ENCODE results near the gene NTNG1. TPM values are rescaled to one million over a fixed set of nuclear protein-coding genes. Genes with fewer than 3 reads are reported as not detected.

Gene NTNG1
- total RNA-seq, 1 experiment from 2014 or later, result 2.3 TPM

DNA sequence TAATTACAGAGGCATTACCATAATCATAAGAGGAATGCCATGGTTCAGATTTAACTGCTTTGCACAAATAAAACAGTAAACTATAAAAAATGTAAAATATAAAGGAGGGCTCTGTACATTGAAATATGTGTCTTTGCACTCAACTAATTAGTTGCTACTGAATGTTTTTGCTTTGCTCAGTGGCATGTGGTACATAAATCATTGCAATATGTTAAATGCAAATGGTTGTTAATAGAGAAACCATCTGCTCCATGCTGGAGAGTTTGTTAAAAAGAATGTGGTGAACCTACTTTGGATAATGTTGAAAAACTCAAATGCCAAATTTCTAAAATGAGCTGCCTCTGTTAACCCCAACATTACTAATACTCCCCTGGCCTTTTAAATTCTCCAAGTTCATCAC, 201.5 kb downstream of the NTNG1 start:
- no peak for DNase-seq (ENCODE audit: low spot score)
- H3K36me3 Mint-ChIP-seq, result no peaks in the 10 kb centered on the region
- TF ChIP-seq CREB1 (CRISPR knock-in tag; IDR thresholded peaks at IDR 0.05) (no peak), TEAD4 (CRISPR knock-in tag; IDR thresholded peaks at IDR 0.05) (no peak), ZNF121 (CRISPR knock-in tag; IDR thresholded peaks at IDR 0.05) (no peak), ZNF138 (CRISPR knock-in tag; conservative IDR thresholded peaks at IDR 0.05) (no peak), ATF1 (CRISPR knock-in tag; IDR thresholded peaks at IDR 0.05) (no peak), NFATC4 (CRISPR knock-in tag; IDR thresholded peaks at IDR 0.05) (no peak), SOX15 (CRISPR knock-in tag; IDR thresholded peaks at IDR 0.05) (no peak), ZNF396 (CRISPR knock-in tag; IDR thresholded peaks at IDR 0.05; ENCODE audit: borderline replicate concordance) (no peak), ZNF263 (CRISPR knock-in tag; IDR thresholded peaks at IDR 0.05; ENCODE audit: low read depth) (no peak), EMX1 (CRISPR knock-in tag; IDR thresholded peaks at IDR 0.05) (no peak), TCF7 (CRISPR knock-in tag; IDR thresholded peaks at IDR 0.05; ENCODE audit: low read depth) (no peak), CREM (CRISPR knock-in tag; IDR thresholded peaks at IDR 0.05) (no peak), NFYB (CRISPR knock-in tag; conservative IDR thresholded peaks at IDR 0.05; ENCODE audit: low read depth) (no peak)
- TF ChIP-seq, protein P1, sequence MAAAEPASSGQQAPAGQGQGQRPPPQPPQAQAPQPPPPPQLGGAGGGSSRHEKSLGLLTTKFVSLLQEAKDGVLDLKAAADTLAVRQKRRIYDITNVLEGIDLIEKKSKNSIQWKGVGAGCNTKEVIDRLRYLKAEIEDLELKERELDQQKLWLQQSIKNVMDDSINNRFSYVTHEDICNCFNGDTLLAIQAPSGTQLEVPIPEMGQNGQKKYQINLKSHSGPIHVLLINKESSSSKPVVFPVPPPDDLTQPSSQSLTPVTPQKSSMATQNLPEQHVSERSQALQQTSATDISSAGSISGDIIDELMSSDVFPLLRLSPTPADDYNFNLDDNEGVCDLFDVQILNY (CRISPR knock-in tag; IDR thresholded peaks at IDR 0.05), result no peak
- TF ChIP-seq, protein P2, sequence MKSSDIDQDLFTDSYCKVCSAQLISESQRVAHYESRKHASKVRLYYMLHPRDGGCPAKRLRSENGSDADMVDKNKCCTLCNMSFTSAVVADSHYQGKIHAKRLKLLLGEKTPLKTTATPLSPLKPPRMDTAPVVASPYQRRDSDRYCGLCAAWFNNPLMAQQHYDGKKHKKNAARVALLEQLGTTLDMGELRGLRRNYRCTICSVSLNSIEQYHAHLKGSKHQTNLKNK (CRISPR knock-in tag; IDR thresholded peaks at IDR 0.05), result no peak
- TF ChIP-seq, protein P3, sequence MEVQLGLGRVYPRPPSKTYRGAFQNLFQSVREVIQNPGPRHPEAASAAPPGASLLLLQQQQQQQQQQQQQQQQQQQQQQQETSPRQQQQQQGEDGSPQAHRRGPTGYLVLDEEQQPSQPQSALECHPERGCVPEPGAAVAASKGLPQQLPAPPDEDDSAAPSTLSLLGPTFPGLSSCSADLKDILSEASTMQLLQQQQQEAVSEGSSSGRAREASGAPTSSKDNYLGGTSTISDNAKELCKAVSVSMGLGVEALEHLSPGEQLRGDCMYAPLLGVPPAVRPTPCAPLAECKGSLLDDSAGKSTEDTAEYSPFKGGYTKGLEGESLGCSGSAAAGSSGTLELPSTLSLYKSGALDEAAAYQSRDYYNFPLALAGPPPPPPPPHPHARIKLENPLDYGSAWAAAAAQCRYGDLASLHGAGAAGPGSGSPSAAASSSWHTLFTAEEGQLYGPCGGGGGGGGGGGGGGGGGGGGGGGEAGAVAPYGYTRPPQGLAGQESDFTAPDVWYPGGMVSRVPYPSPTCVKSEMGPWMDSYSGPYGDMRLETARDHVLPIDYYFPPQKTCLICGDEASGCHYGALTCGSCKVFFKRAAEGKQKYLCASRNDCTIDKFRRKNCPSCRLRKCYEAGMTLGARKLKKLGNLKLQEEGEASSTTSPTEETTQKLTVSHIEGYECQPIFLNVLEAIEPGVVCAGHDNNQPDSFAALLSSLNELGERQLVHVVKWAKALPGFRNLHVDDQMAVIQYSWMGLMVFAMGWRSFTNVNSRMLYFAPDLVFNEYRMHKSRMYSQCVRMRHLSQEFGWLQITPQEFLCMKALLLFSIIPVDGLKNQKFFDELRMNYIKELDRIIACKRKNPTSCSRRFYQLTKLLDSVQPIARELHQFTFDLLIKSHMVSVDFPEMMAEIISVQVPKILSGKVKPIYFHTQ (CRISPR knock-in tag; IDR thresholded peaks at IDR 0.05), result no peak
- TF ChIP-seq, protein P4, sequence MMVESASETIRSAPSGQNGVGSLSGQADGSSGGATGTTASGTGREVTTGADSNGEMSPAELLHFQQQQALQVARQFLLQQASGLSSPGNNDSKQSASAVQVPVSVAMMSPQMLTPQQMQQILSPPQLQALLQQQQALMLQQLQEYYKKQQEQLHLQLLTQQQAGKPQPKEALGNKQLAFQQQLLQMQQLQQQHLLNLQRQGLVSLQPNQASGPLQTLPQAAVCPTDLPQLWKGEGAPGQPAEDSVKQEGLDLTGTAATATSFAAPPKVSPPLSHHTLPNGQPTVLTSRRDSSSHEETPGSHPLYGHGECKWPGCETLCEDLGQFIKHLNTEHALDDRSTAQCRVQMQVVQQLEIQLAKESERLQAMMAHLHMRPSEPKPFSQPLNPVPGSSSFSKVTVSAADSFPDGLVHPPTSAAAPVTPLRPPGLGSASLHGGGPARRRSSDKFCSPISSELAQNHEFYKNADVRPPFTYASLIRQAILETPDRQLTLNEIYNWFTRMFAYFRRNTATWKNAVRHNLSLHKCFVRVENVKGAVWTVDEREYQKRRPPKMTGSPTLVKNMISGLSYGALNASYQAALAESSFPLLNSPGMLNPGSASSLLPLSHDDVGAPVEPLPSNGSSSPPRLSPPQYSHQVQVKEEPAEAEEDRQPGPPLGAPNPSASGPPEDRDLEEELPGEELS (CRISPR knock-in tag; IDR thresholded peaks at IDR 0.05), result no peak
- TF ChIP-seq, protein P5, sequence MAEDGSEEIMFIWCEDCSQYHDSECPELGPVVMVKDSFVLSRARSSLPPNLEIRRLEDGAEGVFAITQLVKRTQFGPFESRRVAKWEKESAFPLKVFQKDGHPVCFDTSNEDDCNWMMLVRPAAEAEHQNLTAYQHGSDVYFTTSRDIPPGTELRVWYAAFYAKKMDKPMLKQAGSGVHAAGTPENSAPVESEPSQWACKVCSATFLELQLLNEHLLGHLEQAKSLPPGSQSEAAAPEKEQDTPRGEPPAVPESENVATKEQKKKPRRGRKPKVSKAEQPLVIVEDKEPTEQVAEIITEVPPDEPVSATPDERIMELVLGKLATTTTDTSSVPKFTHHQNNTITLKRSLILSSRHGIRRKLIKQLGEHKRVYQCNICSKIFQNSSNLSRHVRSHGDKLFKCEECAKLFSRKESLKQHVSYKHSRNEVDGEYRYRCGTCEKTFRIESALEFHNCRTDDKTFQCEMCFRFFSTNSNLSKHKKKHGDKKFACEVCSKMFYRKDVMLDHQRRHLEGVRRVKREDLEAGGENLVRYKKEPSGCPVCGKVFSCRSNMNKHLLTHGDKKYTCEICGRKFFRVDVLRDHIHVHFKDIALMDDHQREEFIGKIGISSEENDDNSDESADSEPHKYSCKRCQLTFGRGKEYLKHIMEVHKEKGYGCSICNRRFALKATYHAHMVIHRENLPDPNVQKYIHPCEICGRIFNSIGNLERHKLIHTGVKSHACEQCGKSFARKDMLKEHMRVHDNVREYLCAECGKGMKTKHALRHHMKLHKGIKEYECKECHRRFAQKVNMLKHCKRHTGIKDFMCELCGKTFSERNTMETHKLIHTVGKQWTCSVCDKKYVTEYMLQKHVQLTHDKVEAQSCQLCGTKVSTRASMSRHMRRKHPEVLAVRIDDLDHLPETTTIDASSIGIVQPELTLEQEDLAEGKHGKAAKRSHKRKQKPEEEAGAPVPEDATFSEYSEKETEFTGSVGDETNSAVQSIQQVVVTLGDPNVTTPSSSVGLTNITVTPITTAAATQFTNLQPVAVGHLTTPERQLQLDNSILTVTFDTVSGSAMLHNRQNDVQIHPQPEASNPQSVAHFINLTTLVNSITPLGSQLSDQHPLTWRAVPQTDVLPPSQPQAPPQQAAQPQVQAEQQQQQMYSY (CRISPR knock-in tag; IDR thresholded peaks at IDR 0.05), result no peak
- TF ChIP-seq, protein P6, sequence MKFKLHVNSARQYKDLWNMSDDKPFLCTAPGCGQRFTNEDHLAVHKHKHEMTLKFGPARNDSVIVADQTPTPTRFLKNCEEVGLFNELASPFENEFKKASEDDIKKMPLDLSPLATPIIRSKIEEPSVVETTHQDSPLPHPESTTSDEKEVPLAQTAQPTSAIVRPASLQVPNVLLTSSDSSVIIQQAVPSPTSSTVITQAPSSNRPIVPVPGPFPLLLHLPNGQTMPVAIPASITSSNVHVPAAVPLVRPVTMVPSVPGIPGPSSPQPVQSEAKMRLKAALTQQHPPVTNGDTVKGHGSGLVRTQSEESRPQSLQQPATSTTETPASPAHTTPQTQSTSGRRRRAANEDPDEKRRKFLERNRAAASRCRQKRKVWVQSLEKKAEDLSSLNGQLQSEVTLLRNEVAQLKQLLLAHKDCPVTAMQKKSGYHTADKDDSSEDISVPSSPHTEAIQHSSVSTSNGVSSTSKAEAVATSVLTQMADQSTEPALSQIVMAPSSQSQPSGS (CRISPR knock-in tag; IDR thresholded peaks at IDR 0.05; ENCODE audit: borderline replicate concordance, low read depth), result no peak
- TF ChIP-seq, protein P7, sequence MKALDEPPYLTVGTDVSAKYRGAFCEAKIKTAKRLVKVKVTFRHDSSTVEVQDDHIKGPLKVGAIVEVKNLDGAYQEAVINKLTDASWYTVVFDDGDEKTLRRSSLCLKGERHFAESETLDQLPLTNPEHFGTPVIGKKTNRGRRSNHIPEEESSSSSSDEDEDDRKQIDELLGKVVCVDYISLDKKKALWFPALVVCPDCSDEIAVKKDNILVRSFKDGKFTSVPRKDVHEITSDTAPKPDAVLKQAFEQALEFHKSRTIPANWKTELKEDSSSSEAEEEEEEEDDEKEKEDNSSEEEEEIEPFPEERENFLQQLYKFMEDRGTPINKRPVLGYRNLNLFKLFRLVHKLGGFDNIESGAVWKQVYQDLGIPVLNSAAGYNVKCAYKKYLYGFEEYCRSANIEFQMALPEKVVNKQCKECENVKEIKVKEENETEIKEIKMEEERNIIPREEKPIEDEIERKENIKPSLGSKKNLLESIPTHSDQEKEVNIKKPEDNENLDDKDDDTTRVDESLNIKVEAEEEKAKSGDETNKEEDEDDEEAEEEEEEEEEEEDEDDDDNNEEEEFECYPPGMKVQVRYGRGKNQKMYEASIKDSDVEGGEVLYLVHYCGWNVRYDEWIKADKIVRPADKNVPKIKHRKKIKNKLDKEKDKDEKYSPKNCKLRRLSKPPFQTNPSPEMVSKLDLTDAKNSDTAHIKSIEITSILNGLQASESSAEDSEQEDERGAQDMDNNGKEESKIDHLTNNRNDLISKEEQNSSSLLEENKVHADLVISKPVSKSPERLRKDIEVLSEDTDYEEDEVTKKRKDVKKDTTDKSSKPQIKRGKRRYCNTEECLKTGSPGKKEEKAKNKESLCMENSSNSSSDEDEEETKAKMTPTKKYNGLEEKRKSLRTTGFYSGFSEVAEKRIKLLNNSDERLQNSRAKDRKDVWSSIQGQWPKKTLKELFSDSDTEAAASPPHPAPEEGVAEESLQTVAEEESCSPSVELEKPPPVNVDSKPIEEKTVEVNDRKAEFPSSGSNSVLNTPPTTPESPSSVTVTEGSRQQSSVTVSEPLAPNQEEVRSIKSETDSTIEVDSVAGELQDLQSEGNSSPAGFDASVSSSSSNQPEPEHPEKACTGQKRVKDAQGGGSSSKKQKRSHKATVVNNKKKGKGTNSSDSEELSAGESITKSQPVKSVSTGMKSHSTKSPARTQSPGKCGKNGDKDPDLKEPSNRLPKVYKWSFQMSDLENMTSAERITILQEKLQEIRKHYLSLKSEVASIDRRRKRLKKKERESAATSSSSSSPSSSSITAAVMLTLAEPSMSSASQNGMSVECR (CRISPR knock-in tag; IDR thresholded peaks at IDR 0.05; ENCODE audit: borderline replicate concordance), result no peak
- POLR2A ChIA-PET, result no interaction called here
- H3K27ac Mint-ChIP-seq, result no peak overlapping the region
- CTCF ChIA-PET, result no interaction called here
- peaks cover 31% of the 10 kb centered on the region for H3K4me1 Mint-ChIP-seq
- no peaks in the 10 kb centered on the region for H3K9me3 Mint-ChIP-seq
- H3K4me3 Mint-ChIP-seq, result no peak overlapping the region
- ATAC-seq, result no peak
- H3K27me3 Mint-ChIP-seq (ENCODE audit: low read depth), result no peaks in the 10 kb centered on the region

All from WTC11 (cell line).